GM21515 (cell line): Measurements from ENCODE around the gene AOPEP.

Experiments used
- ATAC-seq: cut with Tn5 transposase; IDR thresholded peaks from one replicate; pipeline ENCODE4 v1.9.1; 2021; ENCODE audit not compliant: unreplicated experiment

Gene AOPEP

GRCh38 chr9:95053611-95054570 is 327.4 kb downstream of the AOPEP start:
- ATAC-seq = no peak

GRCh38 chr9:95055334-95055850 is 328.9 kb downstream of the AOPEP start:
- ATAC-seq = no peak

- no peak for ATAC-seq
Measured at GRCh38 chr9:95055851-95056551, 329.5 kb downstream of the AOPEP start.

GRCh38 chr9:95057101-95057500 is 330.6 kb downstream of the AOPEP start:
- ATAC-seq = no peak

GRCh38 chr9:95058121-95058785 is 331.8 kb downstream of the AOPEP start:
- no peak for ATAC-seq

GRCh38 chr9:95058795-95059386 is 332.4 kb downstream of the AOPEP start:
- no peak for ATAC-seq

GRCh38 chr9:95060234-95060633 is 333.7 kb downstream of the AOPEP start:
- ATAC-seq = no peak

GRCh38 chr9:95060916-95061315 is 334.4 kb downstream of the AOPEP start:
- ATAC-seq = no peak

- ATAC-seq = no peak
Measured at GRCh38 chr9:95061916-95062595, 335.6 kb downstream of the AOPEP start.

GRCh38 chr9:95062596-95063065 is 336.1 kb downstream of the AOPEP start:
- ATAC-seq = no peak

- ATAC-seq = no peak
Measured at GRCh38 chr9:95063300-95063699, 336.8 kb downstream of the AOPEP start.

- no peak for ATAC-seq
Measured at GRCh38 chr9:95065224-95065623, 338.7 kb downstream of the AOPEP start.

GRCh38 chr9:95067057-95067456 is 340.6 kb downstream of the AOPEP start:
- ATAC-seq = no peak

- no peak for ATAC-seq
Measured at GRCh38 chr9:95067897-95068296, 341.4 kb downstream of the AOPEP start.

- ATAC-seq = no peak
Measured at GRCh38 chr9:95070549-95071021, 344.1 kb downstream of the AOPEP start.

- ATAC-seq = no peak
Measured at GRCh38 chr9:95071450-95071849, 345.0 kb downstream of the AOPEP start.

- no peak for ATAC-seq
Measured at GRCh38 chr9:95071925-95072324, 345.4 kb downstream of the AOPEP start.

- ATAC-seq = no peak
Measured at GRCh38 chr9:95073042-95073607, 346.6 kb downstream of the AOPEP start.

- ATAC-seq = no peak
Measured at GRCh38 chr9:95073918-95074317, 347.4 kb downstream of the AOPEP start.

GRCh38 chr9:95074632-95075031 is 348.1 kb downstream of the AOPEP start:
- ATAC-seq = no peak
